H54 (cell line): Measurements from ENCODE around the gene P2RX3.
"Not testable (repeated sequence)": the region's sequence is repeated elsewhere in the genome, so short reads cannot be mapped to it uniquely, and the experiment has no call there.

Experiments used
- DNase-seq: peaks from one replicate; pipeline ENCODE4 v3.0.0; 2011; ENCODE audit warnings: low spot score, mixed read lengths; ENCODE audit not compliant: insufficient read length
- FAIRE-seq: peaks from 3 replicates; lab custom pipeline; 2011; peaks lifted over from hg19 to GRCh38; lab: Jason Lieb, UNC
- POLR2A ChIP-seq: IDR thresholded peaks from 2 replicates; pipeline ENCODE4 v1.6.1; 2011; ENCODE audit warnings: low read depth, mild to moderate bottlenecking, low read length

The P2RX3 gene

DNA sequence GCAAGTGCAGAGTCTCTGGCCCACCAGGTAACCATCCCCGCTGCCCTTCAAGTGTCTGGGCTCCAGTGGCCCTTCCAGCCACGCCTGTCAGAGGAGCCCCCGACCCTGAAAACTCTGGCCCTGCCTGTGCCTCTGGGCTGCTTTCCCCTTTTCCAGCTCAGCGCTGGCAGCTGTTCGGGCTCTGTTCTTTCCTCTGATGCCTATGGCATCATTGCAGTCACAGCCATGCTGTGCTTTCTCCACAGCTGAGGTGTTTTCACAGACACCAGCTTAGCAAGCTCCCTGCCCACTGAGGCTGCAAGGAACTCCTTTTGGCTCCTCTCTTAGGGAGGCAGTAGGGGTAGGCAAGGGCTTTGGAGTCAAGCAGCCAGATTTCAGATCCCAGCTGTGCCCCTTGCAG, 21.2 kb downstream of the P2RX3 start:
- FAIRE-seq: no peak
- no peak for TF ChIP-seq POLR2A
- DNase-seq: no peak

DNA sequence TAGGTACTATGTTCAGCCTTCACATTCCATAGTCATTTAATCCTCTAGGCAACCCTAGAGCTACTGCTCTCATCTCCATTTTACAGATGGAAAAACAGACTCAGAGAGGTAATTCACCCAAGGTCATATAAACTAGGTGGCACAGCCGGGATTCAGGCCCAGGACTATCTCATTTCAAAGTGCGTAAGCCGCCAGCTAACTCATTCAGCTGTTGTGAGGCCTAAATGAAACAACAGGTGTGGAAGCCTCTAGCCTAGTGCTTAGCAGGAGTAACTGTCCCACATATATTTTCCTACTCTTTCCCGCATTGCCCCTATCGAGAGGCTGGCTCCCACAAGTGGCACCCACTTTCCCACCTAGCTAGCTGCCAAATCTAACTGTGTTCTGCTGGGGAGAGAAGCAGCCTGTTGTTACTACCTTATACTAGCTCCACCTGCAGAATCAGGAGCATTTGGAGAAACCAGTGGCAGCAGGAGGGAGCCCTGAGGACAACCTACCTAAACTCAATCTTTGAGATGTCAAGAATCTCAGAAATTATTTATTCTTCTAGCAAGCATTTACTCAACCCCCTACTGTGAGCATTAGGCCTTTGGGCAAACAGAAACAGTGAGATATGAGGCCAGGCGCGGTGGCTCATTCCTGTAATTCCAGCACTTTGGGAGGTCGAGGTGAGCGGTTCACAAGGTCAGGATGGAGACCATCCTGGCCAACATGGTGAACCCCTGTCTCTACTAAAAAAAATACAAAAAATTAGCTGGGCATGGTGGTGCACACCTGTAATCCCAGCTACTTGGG, 21.9 kb downstream of the P2RX3 start:
- FAIRE-seq: no peak
- no peak for DNase-seq
- TF ChIP-seq POLR2A: no peak

DNA sequence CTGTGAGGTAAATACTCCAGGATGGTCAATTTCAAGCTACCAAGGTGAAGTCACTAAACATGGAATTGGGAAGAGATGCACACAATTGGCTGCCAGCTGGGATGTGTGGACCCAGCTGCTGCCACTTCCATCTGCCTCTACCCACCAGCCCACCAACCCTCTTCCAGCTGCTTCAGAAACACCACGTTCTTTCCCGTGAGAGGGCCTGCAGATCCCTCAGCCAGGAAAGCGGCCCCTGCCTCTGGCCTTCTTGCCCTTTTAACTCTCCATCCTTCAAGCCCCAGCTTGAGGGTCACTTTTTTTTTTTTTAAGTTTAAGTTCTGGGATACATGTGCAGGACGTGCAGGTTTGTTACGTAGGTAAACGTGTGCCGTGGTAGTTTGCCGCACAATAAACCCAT, 22.8 kb downstream of the P2RX3 start:
- DNase-seq (no peak), FAIRE-seq (no peak)
- no peak for TF ChIP-seq POLR2A

DNA sequence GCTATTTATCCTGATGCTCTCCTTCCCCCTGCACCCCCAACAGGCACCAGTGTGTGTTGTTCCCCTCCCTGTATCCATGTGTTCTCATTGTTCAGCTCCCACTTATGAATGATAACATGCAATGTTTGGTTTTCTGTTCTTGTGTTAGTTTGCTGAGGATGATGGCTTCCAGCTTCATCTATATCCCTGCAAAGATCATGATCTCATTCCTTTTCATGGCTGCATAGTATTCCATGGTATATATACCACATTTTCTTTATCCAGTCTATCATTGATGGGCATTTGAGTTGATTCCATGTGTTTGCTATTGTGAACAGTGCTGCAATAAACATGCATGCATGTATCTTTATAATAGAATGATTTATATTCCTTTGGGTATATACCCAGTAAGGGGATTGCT, 23.3 kb downstream of the P2RX3 start:
- not testable (repeated sequence) for FAIRE-seq, DNase-seq

DNA sequence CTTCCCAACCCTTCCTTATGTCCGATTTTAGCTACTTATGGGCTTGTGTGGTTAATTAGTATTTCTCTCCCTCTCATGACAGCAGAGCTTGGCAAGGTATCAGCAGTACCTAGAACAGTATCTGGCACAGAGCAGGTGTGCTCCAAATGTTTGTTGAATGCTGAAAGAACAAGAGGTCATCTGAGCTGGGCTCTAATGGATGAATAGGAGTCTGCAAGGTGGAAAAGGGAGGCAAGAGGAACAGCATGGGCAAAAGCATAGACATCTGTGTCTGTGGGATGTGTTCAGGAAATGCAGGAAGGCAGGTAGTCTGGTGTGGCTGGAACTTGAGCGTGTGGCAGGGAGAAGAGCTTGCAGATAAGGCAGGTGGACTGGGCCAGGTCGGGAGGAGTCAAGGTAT, 23.8 kb downstream of the P2RX3 start:
- no peak for FAIRE-seq
- TF ChIP-seq POLR2A: no peak
- DNase-seq: no peak

DNA sequence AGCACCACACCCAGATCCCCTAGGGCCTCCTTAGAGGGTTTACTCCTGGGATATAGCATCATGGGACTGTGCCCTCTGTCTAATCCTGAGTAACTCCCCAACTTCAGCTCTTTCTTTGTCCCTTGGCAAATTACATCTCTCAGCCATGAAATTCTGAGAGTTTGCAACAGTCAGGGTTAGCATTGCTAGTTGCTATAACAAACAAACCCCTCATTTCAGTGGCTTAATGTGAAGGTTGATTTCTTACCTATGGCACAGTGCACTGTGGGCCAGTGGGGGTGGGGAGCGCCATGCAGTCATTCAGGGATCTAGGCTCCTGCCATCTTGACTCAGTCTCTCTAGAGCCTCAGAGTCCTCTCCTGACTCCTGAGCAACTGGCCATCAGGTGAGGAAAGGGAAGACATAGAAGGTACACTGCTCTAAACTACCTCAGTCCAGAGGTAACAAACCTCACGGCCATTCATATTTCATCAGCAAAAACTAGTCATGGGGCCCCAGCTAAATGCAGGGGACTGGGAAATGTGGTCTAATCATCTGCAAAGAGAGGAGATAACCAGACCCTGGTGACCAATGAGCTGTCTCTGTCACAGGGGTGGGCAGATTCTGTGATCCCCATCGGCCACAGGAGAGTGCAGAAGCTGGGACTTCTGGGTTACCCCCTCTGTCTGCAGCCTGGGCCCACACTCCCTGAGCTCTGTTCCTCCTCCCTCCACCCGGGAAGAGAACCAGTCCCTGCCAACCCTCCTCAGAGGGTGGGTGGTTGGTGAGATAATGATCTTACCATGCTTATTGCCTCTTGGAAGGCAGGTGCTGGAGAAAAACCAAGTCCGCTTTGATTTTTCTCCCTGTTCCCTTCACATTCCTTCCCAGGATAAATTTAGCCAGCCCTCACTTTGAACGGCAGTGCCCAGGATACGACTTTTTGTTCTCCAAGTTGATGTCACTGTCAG, 25.3 kb downstream of the P2RX3 start:
- FAIRE-seq (no peak), DNase-seq (no peak)
- TF ChIP-seq POLR2A: no peak

DNA sequence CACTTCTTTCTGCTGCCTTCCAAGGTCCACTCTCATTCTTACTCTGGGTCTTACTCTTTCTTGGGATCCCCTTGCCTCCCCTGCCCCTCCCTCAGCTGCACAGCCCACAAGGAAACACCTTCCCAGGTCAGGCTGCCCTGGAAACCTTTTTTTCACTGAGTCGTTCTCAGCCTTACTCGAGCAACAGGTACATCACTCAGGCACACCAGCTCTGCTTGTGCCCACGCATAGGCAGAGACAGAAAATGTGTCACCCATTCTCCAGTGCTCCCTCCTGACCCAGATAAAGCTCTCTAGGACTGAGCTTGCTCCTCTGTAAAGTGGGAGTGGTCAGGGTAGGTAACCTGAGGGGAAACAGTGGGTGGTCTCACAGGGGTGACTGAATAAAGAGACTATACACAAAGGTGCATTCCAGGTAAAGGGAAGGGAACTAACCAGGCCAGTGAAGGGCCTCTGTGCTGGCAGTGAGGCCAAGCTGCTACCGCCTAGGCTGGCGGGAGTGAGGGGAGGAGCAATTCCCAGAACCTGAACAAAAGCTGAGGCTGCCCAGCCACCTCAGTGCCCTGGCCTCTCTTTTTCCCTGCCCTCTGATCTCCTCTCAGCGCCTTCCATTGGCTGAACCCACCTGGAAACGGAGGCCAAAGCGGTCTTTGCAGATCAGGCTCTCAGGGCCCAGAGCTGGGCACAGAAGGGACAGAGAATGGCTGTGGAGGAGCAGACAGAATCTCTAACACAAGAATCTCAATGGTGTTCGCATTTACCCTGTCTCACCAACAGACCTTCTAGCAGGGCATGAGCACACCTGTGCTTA, 26.9 kb downstream of the P2RX3 start:
- DNase-seq (no peak), FAIRE-seq (no peak)
- TF ChIP-seq POLR2A: no peak

DNA sequence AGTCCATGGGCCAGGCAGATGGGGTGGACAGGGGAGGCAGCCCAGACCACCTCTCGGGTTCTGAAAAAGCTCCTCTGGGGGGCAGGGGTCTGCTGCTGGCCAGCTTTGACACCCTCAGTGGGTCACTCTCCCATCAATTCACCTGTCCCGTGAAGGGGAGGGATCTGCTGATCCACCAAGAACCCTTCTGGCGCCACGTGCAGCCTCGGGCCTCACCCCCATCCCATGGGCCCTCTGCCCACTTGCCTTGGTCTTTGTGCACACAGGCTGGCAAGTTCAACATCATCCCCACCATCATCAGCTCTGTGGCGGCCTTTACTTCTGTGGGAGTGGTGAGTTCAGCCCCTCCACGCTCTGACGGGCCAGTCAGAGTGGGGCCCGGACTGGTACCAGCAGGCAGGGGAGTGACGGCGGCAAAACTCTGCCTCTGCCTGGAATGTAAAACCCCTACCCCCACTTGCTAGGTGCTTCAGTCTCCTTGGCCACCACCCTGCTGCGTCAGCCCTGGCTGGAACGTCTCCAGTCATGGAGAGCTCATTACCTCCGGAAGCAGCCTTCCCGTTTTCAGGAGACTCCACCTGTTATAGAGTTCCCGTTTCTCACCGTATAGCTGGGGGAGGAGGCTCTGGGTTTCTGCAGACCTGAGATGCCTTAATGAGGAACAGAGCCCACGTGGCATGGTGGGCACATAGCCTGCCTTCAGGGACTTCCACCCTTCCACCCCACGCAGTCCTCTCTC, 30.1 kb downstream of the P2RX3 start:
- DNase-seq (no peak), FAIRE-seq (no peak)
- TF ChIP-seq POLR2A: no peak

DNA sequence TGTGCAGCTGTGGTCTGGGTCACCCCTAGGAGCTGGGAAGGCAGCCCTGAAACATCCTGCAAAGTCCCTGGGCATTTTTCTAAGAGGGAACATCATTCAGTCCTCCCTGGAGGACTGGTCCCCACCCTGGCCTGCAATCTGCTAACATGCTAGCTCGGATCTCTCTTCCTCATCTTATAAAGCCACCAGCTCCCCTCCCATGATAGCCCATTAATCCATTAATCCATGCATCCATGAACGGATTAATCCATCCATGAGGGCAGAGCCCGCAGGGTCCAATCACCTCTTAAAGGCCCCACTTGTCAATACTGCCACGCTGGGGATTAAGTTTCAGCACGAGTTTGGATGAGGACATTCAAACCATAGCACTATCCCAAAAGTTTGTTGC, 30.7 kb downstream of the P2RX3 start:
- DNase-seq (no peak), FAIRE-seq (no peak)
- TF ChIP-seq POLR2A: no peak

DNA sequence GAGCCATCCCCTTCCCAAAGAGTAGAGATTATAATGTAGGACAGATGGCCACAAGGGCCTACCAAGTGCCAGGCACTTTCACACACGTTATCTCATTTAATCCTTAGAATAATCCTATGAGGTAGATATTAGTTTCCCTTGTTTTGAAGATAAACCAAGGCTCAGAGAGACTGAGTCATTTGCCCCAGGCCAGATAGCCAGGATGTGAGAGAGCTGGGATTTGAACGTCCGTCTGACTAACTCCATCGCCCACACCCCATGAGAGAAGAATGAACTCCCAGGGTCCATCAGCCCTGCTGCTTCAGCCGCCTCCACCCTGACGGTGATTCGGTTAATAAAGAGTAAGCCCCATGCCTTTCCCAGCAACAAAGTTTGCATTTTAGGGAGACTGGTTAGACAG, 32.1 kb downstream of the P2RX3 start:
- no peak for TF ChIP-seq POLR2A
- no peak for FAIRE-seq
- no peak for DNase-seq

DNA sequence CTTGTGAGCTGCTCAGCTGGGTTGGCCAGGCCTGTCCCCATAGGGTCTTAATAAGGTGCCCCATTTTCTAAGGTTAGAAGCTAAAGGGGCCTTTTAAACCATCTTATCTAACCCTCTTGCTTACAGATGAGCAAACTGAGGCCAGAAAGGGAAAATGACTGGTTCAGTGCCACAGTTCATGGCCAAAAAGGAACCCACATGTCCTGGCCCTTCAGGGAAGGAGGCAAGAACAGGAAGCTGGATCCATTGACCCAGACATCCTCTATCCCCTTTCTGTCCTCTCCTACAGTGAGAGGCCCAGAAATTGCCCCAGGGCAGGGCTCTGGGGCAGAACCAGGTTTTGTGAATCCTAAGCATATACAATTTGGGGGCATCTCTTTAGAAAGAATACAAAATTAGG, 32.8 kb downstream of the P2RX3 start:
- no peak for DNase-seq
- TF ChIP-seq POLR2A: no peak
- FAIRE-seq: no peak

DNA sequence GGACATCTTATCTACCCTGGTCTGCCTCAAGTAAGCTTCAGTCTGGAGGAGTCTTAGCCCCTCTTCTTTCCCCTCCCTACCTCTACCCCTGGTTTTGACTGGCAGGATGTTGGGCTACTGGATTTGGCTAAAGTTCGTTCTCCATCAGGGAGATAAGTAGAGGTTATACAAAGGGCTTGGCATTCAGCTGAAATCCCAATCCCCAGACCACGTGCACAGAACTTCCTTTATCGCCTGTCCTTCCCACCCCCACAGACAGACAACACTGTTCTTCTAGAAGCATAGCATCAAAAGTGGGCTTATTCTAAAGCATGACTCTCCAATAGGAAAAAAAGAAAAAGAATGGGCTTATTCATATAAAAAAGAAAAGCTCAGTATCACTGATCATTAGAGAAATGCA, 35.0 kb downstream of the P2RX3 start:
- no peak for TF ChIP-seq POLR2A

DNA sequence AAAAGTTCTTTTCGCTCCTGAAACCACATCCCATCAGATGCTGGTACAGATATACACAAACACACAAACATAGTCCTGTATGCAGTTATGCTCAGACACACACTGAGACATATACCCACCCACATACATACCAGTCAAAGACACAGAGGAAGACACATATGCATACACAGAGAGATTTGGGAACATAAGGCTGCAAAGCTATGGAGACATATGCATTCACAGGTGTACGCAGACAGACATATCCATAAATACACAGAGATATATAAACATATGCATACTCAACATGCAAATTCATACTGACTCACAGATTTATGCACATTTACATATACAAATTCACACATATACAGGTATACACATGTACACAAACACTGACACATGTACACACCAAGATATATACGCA, 36.8 kb downstream of the P2RX3 start:
- FAIRE-seq: no peak
- no peak for DNase-seq
- no peak for TF ChIP-seq POLR2A

More for the DNA sequence above, 35.0 kb downstream of the P2RX3 start:
- FAIRE-seq (no peak), DNase-seq (no peak)
